Gastrocnemius medialis (tissue), 4 donors: ENCODE results near the gene ATF7IP.

Source experiments
- CTCF ChIP-seq, 5 experiments: fragments of 450-650 bp in 3 of 5; fragments of 200-600 bp in 2 of 5; sonication (generic) in 2 of 5; IDR thresholded peaks in 4 of 5; conservative IDR thresholded peaks in 1 of 5; 1 replicate in 4 of 5; 2 replicates in 1 of 5; pipeline ENCODE4 v1.5.1; 2016 to 2019; ENCODE audit warnings: antibody characterized with exemption in 5 of 5, mild to moderate bottlenecking in 3 of 5, moderate library complexity in 3 of 5
- POLR2A ChIP-seq, 2 donors: fragments of 450-650 bp; IDR thresholded peaks; one replicate each; pipeline ENCODE4 v1.6.1; 2017; ENCODE audit warnings: antibody characterized with exemption in 2 of 2, mild to moderate bottlenecking in 2 of 2, moderate library complexity in 2 of 2

- TF ChIP-seq CTCF (IDR thresholded peaks at IDR 0.05 in 4 of 5, conservative IDR thresholded peaks at IDR 0.05 in 1 of 5) (peak in 2 of 5 experiments; percentile 29 to 40), POLR2A (IDR thresholded peaks at IDR 0.05) (no peak)
Observed at GRCh38 chr12:14418451-14418890, 53.0 kb downstream of the ATF7IP start.
